MM.1S (cell line): ENCODE data around the gene S100A16.

Source experiments
- EZH2 ChIP-seq: fragments of 300-600 bp; sonication (generic); optimal IDR thresholded peaks from 2 replicates; pipeline ENCODE3; 2017; ENCODE audit warnings: low read depth, mild to moderate bottlenecking, antibody characterized with exemption, low read length, mixed read lengths
- TF ChIP-seq, protein P1 (sequence below): fragments of 300-600 bp; sonication (generic); IDR thresholded peaks from 2 replicates; pipeline ENCODE4 v1.5.1; 2016; ENCODE audit warnings: antibody characterized with exemption, low read length, mixed read lengths

DNA sequence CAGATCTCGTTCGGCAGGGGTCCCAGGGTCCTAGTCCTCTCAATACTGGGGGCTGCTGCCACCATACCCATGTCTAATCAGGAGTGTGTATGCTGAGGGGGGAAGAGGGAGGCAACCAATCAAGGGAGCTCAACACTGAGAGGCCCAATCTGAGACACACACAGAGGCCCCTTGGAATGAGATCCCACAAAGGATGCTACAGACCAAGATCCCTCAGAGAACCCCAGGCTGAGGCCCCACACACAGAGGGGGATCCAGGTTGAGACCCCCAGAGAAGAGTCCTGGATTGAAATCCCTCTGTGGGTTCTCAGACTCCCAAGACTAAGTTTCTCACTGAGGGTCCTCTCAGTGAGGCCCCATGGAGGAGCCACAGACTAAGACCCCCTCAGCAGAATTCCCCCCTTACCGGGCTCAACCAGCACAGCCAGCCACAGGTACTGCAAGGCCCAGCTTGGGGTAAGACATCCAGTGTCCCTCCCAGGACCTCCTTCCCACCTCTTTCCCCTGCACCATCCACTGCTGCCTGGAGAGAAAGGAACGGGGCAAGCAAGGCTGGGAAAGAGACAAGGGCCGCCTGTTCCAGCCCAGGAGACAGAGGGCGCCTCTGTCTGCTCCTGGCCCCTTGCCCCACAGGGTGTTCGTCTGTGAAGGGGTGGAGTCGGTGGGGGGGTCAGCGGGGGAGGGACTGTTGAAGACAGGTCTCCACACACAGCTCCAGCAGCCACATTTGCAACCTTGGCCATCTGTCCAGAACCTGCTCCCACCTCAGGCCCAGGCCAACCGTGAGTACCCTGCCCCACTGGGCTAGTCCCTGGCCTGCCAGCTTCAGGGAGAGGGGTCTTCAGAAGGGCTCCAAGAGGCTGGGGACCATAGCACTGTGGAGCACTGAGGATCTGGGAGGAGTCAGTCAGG is 15.0 kb upstream of the S100A16 start, which contains the start of gene S100A1:
- TF ChIP-seq, protein P1, sequence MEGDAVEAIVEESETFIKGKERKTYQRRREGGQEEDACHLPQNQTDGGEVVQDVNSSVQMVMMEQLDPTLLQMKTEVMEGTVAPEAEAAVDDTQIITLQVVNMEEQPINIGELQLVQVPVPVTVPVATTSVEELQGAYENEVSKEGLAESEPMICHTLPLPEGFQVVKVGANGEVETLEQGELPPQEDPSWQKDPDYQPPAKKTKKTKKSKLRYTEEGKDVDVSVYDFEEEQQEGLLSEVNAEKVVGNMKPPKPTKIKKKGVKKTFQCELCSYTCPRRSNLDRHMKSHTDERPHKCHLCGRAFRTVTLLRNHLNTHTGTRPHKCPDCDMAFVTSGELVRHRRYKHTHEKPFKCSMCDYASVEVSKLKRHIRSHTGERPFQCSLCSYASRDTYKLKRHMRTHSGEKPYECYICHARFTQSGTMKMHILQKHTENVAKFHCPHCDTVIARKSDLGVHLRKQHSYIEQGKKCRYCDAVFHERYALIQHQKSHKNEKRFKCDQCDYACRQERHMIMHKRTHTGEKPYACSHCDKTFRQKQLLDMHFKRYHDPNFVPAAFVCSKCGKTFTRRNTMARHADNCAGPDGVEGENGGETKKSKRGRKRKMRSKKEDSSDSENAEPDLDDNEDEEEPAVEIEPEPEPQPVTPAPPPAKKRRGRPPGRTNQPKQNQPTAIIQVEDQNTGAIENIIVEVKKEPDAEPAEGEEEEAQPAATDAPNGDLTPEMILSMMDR, result no peak; the same call in 1 of the 2 replicates
- TF ChIP-seq EZH2, result no peak
